HG02588 (cell line): ENCODE results near the gene SPACA4.
"Not testable (repeated sequence)": the region's sequence is repeated elsewhere in the genome, so short reads cannot be mapped to it uniquely, and the experiment has no call there.

Experiments
- ATAC-seq: cut with Tn5 transposase; IDR thresholded peaks from one replicate; pipeline ENCODE4 v1.9.1; 2021; ENCODE audit warnings: mild to moderate bottlenecking, moderate library complexity; ENCODE audit not compliant: unreplicated experiment

The SPACA4 gene, protein sequence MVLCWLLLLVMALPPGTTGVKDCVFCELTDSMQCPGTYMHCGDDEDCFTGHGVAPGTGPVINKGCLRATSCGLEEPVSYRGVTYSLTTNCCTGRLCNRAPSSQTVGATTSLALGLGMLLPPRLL

GRCh38 chr19:48606463-48607358, at the start of gene SPACA4:
Gene SPACA4, plus strand, starts transcription at chr19:48606742. Its CDS starts 237 bp downstream, at chr19:48606979.
- ATAC-seq = no peak

GRCh38 chr19:48556825-48557224, 49.7 kb upstream of the SPACA4 start:
- ATAC-seq = no peak

DNA sequence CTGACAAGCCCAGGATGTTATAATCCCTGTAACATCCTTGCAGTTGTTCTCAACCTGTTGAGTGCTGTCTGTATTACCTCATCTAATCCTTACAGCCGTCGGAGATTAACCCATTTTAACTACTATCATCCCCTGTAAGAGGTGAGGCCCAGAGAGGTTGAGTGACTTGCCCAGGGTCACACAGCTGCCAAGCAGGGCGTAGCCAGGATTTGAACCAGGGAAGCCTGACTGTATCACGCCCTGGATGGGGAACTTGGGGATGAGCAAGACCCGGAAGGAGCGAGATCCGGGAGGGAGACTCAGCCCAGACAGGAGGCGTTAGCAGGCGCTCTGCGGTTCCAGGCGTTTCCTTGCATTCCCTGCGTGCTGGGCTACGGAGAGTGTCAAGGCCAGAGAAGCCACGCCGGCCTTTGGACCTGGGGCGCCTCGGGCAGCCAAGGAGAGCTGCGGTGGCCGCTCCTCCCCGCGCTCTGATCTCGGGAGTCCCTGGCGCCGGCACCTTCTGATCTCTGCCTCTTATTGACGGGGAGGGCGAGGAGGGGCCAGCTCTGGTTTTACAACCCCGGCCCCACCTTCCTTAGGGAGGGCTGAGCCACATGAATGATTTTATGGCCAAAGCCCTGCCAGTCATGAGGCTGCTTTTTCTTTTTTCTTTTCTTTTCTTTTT, 48.4 kb upstream of the SPACA4 start:
- ATAC-seq = no peak

GRCh38 chr19:48560095-48560530, 46.4 kb upstream of the SPACA4 start:
- no peak for ATAC-seq

- ATAC-seq = no peak
Measured at GRCh38 chr19:48561412-48561811, 45.1 kb upstream of the SPACA4 start.

DNA sequence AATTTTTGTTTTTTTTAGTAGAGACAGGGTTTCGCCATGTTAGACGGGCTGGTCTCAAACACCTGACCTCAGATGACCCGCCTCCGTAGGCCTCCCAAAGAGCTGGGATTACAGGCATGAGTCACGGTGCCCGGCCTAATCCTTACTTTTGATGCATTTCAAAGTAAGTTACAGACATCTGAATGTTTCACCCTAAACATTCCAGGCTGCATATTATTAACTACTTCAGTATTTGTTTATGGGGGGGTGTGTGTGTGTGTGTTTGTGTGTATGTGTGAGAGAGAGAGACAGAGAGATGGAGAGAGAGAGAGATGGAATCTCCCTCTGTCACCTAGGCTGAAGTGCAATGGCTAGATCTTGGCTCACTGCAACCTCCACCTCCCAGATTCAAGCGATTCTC, 41.5 kb upstream of the SPACA4 start:
- no peak for ATAC-seq

DNA sequence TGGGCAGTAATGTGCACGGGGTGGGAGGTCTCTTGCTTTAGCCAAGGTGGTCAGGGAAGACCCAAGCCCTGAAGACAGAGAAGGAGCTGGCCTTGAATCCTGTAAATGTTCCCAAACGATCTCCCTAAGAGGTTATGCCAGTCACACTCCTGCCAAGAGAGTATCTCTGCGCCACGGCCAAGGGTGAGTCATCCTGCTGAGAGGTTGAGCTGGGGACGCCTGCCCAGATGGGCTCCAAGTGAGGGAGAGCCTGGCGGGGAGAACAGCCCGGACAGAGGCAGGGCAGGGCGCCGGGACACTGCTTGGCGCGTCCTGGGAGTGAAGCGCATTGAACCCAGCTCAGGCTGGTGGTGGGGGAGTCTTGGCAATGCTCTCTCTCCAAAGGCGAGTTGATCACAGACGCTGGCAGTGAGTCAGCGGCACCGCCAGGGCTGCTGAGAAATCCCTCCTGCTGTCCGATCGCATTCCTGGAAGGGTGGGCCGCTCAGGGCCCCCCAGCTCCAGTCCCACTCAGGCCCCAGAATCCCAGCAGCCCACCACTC, 38.1 kb upstream of the SPACA4 start:
- no peak for ATAC-seq

DNA sequence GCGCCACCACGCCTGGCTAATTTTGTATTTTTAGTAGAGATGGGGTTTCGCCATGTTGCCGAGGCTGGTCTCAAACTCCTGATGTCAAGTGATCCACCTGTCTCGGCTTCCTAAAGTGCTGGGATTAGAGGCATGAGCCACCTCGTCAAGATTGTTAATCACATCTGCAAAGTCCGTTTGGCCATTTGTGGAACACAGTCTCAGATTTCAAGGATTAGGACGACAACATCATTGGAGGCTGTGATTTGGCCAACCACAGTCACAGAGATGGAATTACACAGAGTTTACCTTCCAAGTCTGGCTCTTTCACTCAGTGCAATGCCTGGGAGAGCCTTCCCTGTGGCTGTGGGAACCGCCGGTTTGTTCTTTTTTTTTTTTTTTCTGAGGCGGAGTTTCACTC, 36.7 kb upstream of the SPACA4 start:
- no peak for ATAC-seq

DNA sequence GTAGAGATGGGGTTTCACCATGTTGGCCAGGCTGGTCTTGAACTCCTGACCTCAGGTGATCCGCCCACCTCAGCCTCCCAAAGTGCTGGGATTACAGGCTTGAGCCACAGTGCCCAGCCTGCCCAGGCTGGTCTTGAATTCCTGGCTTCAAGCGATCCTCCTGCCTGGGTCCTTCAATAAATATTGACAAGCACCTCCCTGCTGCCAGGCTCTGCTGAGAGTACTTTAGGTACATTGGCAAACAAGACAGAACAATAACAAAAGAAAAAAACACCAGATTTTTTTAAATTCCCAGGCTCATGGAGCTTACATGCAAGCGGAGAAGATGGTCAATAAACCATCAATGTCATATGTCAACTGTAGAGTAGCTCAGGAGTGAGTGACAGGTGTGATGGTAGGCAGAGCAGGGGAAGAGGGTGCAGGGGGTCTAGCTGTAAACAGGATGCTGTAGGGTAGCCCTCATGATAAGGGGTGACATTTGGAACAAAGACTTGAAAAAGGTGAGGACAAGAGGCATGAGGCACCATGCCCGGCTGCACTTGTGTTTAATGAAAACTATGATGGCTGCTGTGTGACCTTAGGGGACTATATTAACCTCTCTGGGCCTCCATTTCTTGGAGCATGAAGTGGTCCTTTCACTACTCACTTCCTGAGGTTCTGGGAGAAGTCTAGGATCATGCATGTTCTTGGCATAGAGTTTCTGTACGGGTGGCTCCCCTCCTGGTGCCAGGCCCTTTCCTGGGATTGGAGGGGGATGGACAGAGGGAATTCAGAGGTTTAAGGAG, 35.0 kb upstream of the SPACA4 start:
- no peak for ATAC-seq

DNA sequence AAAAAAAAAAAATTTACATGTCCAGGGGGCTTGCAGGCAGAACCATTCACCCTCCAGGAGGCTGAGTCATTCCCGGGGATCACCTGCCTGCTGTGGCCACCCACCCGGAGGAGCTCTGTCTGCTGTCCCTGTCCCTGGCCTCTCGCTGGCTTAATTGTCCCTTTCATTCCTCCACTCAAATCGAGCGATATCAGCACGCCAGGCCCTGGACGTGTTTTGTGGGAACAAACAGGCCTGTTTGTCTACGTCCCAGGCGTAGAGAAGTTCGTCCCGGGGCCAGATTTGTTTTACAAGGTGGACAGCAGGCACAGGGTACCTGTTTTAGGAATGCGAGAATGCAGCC, 33.4 kb upstream of the SPACA4 start:
- no peak for ATAC-seq

DNA sequence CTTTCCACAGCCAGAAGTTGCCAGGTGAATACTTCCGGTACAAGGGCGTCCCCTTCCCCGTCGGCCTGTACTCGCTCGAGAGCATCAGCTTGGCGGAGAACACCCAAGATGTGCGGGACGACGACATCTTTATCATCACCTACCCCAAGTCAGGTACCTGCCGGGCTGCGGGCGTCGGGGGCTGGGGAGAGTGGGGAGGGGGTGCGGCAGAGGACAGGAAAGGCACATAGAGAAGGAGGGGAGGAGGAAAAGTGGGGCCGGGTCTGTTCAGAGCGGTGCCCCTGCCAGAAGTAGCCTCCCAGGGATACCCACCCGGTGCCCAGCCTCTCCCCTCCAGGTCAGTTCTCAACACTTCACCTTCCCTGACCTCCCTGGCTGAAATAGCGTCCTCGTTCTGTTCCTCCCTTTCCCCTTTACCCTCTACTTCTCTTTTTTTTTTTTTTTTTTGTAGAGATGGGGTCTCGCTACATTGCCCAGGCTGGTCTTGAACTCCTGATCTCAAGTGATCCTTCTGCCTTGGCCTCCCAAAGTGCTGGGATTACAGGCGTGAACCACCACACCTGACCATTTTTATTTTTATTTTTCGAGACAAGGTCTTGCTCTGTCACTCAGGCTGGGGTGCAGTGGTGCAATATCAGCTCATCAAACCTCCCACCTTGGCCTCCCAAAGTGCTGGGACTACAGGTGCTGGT, 30.5 kb upstream of the SPACA4 start:
- ATAC-seq = no peak

DNA sequence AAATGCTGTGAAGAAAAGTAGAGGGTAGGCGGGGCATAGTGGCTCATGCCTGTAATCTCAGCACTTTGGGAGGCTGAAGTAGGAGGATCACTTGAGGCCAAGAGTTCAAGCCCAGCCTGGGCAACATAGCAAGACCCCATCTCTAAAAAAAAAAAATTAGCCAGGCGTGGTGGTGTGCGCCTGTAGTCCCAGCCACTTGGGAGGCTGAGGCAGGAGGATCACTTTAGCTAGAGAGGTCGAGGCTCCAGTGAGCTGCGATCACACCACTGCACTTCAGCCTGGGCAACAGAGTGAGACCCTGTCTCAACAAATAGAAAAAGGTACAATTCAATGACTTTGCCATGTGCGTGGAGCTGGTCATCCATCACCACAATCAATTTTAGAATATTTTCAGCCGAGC, 28.6 kb upstream of the SPACA4 start:
- ATAC-seq = not testable (repeated sequence)

DNA sequence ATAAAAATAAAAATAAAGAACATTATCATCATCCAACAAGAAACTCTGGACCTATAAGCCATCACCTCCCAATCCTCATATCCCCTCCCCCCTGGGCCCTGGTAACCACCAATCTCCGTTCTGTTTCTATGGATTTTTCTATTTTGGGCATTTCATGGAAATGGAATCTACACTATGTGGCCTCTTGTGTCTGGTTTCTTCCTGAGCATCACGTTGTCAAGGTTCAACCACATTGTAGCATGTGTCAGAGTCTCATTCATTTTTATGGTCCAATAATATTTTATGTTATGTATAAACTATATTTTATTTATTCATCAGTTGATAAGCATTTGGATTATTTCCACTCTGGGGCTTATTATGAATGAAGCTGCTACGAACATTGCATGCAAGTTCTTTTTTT, 27.7 kb upstream of the SPACA4 start:
- no peak for ATAC-seq

DNA sequence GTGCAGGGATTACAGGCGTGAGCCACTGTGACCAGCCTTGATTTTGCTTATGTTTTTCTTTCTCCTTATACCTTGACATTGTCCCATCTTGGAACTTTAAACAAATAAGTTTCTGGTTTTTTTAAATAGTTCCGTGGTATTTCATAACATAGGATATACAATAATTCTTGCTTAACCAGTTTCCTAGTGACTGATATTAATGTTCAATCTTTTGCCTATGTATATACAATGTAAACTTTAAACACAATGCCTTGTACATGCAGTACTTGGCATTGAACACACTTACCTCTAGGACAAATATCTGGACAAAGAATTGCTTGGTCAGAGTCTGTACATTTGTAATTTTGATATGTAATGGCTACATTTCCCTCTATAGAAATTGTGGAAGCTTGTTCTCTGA, 24.4 kb upstream of the SPACA4 start:
- no peak for ATAC-seq

DNA sequence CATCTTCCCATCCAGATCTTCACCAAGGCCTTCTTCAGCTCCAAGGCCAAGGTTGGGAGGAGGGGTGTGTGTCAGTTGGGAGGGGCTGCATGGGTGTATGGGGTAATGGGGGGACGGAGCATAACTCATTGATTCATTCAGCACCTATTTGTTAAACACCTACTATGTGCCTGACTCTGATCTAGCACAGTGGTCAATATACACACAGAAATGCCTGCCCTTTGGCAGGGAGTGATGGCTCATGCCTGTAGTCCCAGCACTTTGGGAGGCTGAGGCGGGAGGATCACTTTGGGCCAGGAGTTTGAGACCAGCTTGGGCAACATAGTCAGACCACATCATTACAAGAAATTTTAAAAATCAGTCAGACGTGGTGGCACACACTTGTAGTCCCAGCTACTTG, 19.2 kb upstream of the SPACA4 start:
- no peak for ATAC-seq

- no peak for ATAC-seq
Measured at GRCh38 chr19:48588670-48589401, 17.7 kb upstream of the SPACA4 start.

DNA sequence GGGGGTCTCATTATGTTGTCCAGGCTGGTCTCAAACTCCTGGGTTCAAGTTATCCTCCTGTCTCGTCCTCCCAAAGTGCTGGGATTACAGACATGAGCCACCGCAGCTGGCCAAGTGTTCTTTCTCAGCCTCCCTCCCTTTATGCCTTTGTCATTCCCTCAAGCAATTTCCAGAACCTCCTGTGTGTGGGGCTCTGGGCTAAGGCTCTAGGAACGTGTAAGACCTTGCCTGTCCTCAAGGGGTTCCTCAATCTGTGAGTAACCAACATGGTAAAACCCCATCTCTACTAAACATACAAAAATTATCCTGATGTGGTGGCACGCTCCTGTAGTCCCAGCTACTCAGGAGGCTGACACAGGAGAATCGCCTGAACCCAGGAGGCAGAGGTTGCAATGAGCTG, 15.5 kb upstream of the SPACA4 start:
- no peak for ATAC-seq

DNA sequence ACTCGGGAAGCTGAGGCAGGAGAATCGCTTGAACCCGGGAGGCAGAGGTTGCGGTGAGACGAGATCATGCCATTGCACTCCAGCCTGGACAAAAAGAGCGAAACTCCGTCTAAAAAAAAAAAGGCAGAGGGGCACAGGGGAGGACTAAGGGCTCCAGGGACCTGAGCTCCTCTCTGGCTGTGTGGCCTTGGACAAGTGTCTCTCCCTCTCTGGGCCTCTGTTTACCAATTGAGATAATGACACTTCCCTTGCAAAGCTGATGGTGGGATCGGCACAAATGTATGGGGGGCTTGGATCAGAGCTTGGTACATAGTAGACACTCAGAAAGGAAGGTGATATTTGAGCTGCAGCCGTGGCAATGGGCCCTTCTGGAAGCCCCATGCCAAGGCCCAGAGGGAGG, 11.4 kb upstream of the SPACA4 start:
- no peak for ATAC-seq

DNA sequence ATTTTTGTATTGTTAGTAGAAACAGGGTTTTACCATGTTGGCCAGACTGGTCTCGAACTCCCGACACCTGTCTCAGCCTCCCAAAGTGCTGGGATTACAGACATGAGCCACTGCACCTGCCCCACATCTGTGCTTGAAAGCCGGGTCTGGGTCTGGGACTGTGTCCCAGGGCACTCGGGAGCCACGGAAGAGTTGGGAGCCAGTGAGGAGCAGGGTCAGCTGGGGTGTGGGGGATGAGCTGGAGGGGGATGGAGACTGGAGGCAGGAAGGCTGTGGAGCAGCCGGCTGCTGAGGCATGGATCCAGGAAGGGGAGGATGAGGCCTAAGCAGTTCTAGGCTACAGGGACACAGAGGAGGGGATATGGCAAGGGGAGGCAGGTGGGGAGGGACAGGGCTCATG, 10.7 kb upstream of the SPACA4 start:
- ATAC-seq = no peak

DNA sequence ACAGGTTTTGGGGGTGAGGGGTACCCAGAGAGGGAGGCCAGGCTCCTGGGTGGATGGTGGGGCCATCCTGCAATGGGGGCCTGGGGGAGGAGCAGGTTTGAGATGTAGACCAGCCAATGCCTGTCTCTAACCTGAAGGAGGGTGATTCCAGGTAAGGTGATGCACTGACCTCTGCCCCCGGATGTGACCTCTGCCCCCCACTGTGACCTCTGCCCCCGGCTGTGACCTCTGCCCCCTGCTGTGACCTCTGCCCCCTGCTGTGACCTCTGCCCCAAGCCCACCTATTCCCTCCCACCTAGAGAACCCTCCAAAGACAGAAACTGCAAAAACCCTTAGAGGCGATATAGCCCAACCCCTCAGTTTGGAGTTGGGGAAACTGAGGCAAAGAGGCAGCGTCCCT, 10.3 kb upstream of the SPACA4 start:
- ATAC-seq = no peak
